ENCODE data around the gene GAL3ST3.
"Not testable (repeated sequence)": the region's sequence is repeated elsewhere in the genome, so short reads cannot be mapped to it uniquely, and the experiment has no call there.

The GAL3ST3 gene, protein sequence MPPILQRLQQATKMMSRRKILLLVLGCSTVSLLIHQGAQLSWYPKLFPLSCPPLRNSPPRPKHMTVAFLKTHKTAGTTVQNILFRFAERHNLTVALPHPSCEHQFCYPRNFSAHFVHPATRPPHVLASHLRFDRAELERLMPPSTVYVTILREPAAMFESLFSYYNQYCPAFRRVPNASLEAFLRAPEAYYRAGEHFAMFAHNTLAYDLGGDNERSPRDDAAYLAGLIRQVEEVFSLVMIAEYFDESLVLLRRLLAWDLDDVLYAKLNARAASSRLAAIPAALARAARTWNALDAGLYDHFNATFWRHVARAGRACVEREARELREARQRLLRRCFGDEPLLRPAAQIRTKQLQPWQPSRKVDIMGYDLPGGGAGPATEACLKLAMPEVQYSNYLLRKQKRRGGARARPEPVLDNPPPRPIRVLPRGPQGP

DNA sequence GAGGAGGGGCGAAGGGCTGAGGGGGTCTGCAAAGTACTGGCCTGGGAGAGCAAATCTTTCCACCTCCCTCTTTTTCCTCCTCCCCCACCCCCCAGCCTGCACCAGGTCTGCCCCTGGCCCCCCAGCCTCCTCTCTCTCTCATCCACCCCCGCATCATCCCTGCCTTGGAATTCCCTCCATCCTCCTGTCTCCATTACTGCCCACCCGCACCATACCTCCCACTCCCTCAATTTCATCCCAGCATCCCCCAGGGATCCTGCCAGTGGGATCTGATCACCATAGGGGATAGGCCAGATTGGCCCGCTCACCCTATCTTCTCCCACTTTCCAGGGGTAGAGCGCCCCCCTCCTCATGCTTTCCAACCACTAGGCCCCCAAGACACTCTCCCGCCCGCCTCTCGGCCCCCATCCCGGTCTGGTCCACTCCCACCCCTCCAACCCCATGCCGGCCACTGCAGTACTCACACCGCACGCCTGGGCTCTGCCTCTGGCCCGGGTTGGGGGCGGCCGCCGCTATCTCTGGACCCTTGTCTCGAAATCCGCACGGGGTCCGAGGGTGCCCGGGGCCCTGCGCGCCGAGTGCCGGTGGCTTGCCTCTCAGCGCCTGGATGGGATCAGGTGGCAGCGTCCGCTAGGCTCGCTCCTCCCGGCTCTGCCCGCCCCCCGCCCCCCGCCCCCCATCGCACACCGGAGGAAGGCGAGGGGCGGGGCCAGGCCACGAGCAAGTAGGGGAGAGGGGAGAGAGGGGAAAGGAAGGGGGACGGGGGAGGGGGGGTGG is at the start of gene GAL3ST3:
GAL3ST3 (minus strand) TSS at position 615 of the 777 bp plus-strand sequence. CDS start 3,746 bp downstream, outside the sequence.
- TF ChIP-seq, protein P1, sequence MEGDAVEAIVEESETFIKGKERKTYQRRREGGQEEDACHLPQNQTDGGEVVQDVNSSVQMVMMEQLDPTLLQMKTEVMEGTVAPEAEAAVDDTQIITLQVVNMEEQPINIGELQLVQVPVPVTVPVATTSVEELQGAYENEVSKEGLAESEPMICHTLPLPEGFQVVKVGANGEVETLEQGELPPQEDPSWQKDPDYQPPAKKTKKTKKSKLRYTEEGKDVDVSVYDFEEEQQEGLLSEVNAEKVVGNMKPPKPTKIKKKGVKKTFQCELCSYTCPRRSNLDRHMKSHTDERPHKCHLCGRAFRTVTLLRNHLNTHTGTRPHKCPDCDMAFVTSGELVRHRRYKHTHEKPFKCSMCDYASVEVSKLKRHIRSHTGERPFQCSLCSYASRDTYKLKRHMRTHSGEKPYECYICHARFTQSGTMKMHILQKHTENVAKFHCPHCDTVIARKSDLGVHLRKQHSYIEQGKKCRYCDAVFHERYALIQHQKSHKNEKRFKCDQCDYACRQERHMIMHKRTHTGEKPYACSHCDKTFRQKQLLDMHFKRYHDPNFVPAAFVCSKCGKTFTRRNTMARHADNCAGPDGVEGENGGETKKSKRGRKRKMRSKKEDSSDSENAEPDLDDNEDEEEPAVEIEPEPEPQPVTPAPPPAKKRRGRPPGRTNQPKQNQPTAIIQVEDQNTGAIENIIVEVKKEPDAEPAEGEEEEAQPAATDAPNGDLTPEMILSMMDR (IDR thresholded peaks at IDR 0.05; ENCODE audit: low read length, missing control alignments), result no peak
- H3K4me3 ChIP-seq (replicated peaks; ENCODE audit: low read depth, low read length), result no peak within 1 kb of the TSS

DNA sequence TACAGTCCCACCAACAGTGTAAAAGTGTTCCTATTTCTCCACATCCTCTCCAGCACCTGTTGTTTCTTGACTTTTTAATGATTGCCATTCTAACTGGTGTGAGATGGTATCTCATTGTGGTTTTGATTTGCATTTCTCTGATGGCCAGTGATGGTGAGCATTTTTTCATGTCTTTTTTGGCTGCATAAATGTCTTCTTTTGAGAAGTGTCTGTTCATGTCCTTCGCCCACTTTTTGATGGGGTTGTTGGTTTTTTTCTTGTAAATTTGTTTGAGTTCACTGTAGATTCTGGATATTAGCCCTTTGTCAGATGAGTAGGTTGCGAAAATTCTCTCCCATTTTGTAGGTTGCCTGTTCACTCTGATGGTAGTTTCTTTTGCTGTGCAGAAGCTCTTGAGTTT is 43.2 kb upstream of the GAL3ST3 start:
- not testable (repeated sequence) for DNase-seq (ENCODE audit: low read depth); H3K4me3 ChIP-seq (replicated peaks; ENCODE audit: low read depth, low read length)

More for the DNA sequence above, at the start of gene GAL3ST3:
- no peak for DNase-seq (ENCODE audit: low read depth)

DNA sequence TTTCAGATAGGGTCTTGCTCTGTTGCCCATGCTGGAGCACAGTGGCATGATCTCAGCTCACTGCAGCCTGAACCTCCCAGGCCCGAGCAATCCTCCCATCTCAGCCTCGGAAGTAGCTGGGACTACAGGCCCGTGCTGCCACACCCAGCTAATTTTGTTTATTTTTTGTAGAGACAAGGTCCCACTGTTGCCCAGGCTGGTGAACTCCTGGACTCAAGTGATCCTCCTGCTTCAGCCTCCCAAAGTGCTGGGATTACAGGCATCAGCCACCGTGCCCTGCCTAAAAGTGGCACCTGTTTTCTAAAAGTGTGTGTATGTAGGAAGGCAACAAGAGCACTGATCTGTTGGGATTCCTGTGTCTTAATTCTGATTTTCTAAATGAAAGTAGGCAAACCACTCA is 41.3 kb upstream of the GAL3ST3 start:
- no peak for DNase-seq (ENCODE audit: low read depth)
- no peak overlapping the region for H3K4me3 ChIP-seq (replicated peaks; ENCODE audit: low read depth, low read length)
- TF ChIP-seq, protein P1 (IDR thresholded peaks at IDR 0.05; ENCODE audit: low read length, missing control alignments), result no peak

DNA sequence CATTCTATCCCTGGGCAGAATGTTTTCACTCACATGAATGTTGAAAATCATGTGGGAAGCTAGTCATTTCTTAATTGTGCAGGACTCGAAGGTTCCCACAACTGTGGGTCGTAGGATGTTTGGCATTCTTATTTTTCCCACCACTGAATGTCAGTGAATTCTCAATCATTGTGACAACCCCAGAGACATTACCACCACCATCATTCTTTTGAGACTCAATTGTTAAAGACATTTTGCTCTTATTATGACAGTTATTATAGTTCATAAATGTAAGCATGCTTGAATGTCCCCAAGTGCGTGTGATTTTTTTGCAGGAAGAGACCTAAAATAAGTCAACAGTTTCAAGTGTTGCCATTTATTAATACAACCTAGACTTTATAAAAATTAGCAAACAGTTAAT is 40.1 kb upstream of the GAL3ST3 start:
- TF ChIP-seq, protein P1 (IDR thresholded peaks at IDR 0.05; ENCODE audit: low read length, missing control alignments), result no peak
- DNase-seq (ENCODE audit: low read depth), result no peak

DNA sequence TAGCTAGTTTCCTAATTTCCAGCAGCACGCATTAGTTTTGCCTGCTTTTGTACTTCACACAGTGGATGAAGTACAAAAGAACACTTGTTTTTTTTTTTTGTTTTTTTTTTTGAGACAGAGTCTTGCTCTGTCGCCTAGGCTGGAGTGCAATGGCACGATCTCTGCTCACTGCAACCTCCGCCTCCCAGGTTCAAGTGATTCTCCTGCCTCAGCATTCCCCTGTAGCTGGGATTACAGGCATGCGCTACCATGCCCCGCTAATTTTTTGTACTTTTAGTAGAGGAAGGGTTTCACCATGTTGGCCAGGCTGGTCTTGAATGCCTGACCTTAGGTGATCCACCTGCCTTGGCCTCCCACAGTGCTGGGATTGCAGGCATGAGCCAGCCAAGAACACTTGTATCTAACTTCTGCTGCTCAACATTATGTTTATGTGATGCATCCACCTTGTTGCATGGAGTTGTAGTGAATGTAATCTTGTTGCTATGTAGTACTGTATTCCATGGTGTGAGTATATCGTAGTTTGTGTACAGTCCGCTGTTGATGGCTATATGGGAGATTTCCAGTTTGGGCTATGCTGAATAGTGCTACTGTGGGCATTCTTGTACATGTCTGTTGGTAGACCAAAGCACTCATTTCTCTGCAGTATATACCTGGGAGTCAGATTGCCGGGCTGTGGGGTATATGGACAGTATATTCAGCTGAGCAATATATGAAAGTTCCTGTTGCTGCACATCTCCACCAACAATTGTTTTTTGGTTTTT is 38.4 kb upstream of the GAL3ST3 start:
- DNase-seq (ENCODE audit: low read depth), result no peak
- no peak overlapping the region for H3K4me3 ChIP-seq (replicated peaks; ENCODE audit: low read depth, low read length)
- TF ChIP-seq, protein P1 (IDR thresholded peaks at IDR 0.05; ENCODE audit: low read length, missing control alignments), result no peak

More for the DNA sequence above, 40.1 kb upstream of the GAL3ST3 start:
- H3K4me3 ChIP-seq (replicated peaks; ENCODE audit: low read depth, low read length), result no peak overlapping the region

DNA sequence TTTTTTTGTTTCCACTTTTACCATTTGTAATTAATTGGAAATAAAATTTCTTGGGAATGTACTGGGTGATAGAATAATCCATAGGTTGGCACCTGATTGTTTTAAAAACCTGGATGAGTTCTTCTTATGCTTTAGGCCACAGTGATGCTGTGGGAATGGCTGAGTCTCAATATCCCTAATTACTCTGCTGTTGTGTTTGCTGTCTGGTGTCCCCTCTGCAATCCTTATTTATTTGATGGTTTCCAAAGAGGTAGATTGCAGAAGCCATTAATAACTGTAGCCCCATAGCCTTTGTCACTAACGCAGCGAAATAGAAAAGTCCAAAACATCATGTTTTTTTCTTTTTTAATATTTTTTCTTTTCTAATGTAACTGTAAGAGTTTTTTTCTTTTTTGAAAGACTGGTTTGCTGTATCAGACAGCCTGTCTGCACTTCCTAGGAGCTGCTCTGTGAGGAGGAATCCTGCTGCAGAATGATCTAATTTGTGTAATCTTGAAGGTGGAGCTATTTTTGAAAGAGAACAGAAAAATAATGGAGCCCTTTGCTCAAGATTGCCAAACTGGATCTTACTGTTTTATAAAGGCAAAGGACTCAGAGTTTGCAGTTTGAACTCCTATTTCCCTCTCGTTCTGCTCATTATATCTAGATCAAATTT is 36.0 kb upstream of the GAL3ST3 start:
- TF ChIP-seq, protein P1 (IDR thresholded peaks at IDR 0.05; ENCODE audit: low read length, missing control alignments), result no peak
- H3K4me3 ChIP-seq (replicated peaks; ENCODE audit: low read depth, low read length), result no peak overlapping the region
- DNase-seq (ENCODE audit: low read depth), result no peak

Data from fibroblast of pulmonary artery (primary cell).